Measurements from ENCODE around the gene STOX1.

DNA sequence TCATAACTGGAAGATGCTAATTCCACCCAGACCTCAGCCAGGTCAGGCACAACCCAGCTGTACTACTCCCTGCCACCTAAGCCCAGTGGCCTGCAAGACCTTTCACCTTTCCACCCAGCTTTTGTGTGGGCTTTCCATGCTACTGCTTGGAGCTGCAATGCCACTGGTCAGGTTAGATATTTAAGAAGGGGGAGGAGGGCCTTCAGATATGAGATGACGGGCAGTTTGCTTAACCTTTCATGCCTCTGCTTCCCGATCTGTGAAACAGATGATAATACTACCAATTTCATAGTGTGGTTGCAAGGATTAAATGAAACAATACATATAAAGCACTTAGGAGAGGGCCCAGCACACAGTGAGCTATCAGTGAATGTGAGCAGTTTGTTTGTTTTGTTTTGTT is 20.9 kb downstream of the STOX1 start:
- TF ChIP-seq POLR2AphosphoS5 (IDR thresholded peaks at IDR 0.05; ENCODE audit: borderline replicate concordance, low read depth, low read length) = no peak
- no peak for TF ChIP-seq EZH2 (IDR thresholded peaks at IDR 0.05)
- no peak for TF ChIP-seq FOXP2 (optimal IDR thresholded peaks at IDR 0.05; ENCODE audit: control extremely low read depth, extremely low read length, insufficient read depth)

Data from SK-N-MC (cell line).